ENCODE results near the gene PITPNB.

The PITPNB gene

DNA sequence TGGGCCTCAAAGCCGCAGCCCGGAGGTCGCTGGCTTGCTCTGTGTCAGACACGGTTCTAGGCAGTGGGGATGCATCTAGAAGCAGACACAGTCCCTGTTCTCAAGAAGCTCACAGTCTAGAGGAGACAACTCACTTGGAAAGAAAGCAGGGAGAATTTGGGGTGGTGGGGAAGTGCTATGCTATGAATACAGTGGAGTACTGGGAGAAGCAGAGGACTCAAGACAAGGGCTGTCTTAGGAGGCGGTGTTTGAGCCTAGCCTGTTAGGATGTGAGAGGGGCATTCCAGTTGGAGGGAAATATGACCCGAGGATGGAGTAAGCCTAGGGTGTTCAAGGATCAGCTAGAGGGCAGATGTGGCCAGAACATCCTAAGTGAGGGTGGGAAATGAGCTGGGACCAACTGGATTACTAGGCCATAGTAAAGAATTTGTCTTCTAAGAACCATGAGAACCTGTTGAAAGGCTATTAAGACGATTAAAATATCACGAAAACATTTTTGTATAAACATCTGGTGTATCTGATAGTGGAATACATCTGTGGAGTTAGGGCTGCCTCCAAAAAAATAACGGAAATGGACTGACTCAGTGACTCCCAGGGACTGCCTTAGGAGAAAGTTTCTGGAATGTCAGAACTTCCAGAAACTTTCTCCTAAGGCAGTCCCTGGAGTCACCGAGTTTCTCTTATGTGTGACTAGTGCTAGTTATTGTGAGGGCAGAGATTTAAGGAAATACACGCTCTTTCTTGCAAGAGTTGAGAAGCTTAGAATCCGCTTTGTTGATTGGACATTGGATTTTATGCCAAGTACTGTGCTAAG, 1.1 kb upstream of the PITPNB start:
- ATAC-seq: peak; percentile 84
- TF ChIP-seq ARNTL (CRISPR knock-in tag; IDR thresholded peaks at IDR 0.05; ENCODE audit: borderline replicate concordance, low read depth) (no peak), BACH2 (CRISPR knock-in tag; IDR thresholded peaks at IDR 0.05; ENCODE audit: borderline replicate concordance) (no peak), CSDC2 (CRISPR knock-in tag; IDR thresholded peaks at IDR 0.05) (no peak)
- TF ChIP-seq, protein P1, sequence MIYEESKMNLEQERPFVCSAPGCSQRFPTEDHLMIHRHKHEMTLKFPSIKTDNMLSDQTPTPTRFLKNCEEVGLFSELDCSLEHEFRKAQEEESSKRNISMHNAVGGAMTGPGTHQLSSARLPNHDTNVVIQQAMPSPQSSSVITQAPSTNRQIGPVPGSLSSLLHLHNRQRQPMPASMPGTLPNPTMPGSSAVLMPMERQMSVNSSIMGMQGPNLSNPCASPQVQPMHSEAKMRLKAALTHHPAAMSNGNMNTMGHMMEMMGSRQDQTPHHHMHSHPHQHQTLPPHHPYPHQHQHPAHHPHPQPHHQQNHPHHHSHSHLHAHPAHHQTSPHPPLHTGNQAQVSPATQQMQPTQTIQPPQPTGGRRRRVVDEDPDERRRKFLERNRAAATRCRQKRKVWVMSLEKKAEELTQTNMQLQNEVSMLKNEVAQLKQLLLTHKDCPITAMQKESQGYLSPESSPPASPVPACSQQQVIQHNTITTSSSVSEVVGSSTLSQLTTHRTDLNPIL (CRISPR knock-in tag; IDR thresholded peaks at IDR 0.05; ENCODE audit: low read depth): no peak

DNA sequence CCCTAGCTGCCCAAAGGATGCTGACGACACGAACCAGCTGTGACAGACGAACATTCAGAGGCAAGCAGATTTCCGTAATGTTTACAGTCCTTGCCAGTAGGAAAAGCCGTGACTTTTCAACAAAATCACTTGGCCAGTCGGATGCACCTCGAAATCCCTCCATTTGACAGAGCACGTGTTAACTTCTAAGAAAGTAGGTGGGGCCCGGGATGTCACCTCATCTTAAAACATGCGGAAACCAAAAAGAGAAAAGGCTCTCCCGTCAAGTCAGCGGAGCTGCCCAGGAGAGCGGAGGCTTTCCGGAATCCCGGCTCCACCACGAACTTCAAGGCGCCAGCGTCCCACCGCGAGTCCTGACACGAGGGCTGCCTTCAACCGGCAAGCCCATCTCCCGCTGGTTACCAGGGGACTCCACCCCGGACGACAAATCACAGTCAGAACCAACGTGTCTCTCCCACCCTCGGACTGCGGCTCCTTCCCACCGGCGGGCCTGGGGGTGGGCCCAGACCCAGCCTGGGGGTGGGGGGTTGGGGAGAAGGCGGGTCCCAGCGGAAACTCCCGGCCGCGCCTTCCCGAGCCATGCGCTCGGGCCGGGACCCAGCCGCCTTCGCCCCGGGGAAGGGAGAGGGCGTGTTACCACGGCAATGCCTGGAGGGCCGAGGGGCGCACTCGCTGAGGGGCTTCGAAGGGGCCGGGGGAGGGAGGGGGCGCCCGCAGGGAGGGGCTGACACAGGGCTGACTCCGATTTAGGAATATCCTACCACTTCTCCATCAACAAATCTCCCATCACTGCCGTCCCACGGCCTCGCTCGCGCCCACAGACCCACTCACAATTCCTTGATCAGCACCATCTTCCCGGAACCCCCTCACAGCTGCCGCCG, 475 bp downstream of the PITPNB start:
- ATAC-seq: peak; percentile 54
- no peak for TF ChIP-seq SNAI2 (CRISPR knock-in tag; IDR thresholded peaks at IDR 0.05)
- no peak for TF ChIP-seq OSR1 (CRISPR knock-in tag; IDR thresholded peaks at IDR 0.05)
- TF ChIP-seq TOX (CRISPR knock-in tag; IDR thresholded peaks at IDR 0.05; ENCODE audit: borderline replicate concordance): no peak
- TF ChIP-seq, protein P2, sequence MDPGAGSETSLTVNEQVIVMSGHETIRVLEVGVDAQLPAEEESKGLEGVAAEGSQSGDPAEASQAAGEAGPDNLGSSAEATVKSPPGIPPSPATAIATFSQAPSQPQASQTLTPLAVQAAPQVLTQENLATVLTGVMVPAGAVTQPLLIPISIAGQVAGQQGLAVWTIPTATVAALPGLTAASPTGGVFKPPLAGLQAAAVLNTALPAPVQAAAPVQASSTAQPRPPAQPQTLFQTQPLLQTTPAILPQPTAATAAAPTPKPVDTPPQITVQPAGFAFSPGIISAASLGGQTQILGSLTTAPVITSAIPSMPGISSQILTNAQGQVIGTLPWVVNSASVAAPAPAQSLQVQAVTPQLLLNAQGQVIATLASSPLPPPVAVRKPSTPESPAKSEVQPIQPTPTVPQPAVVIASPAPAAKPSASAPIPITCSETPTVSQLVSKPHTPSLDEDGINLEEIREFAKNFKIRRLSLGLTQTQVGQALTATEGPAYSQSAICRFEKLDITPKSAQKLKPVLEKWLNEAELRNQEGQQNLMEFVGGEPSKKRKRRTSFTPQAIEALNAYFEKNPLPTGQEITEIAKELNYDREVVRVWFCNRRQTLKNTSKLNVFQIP (CRISPR knock-in tag; IDR thresholded peaks at IDR 0.05; ENCODE audit: borderline replicate concordance, low read depth): no peak
- no peak for TF ChIP-seq ARNTL (CRISPR knock-in tag; IDR thresholded peaks at IDR 0.05; ENCODE audit: borderline replicate concordance, low read depth)
- TF ChIP-seq ZFP3 (CRISPR knock-in tag; IDR thresholded peaks at IDR 0.05): no peak
- TF ChIP-seq RARB (CRISPR knock-in tag; IDR thresholded peaks at IDR 0.05): no peak
- TF ChIP-seq, protein P3, sequence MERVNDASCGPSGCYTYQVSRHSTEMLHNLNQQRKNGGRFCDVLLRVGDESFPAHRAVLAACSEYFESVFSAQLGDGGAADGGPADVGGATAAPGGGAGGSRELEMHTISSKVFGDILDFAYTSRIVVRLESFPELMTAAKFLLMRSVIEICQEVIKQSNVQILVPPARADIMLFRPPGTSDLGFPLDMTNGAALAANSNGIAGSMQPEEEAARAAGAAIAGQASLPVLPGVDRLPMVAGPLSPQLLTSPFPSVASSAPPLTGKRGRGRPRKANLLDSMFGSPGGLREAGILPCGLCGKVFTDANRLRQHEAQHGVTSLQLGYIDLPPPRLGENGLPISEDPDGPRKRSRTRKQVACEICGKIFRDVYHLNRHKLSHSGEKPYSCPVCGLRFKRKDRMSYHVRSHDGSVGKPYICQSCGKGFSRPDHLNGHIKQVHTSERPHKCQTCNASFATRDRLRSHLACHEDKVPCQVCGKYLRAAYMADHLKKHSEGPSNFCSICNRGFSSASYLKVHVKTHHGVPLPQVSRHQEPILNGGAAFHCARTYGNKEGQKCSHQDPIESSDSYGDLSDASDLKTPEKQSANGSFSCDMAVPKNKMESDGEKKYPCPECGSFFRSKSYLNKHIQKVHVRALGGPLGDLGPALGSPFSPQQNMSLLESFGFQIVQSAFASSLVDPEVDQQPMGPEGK (CRISPR knock-in tag; IDR thresholded peaks at IDR 0.05; ENCODE audit: borderline replicate concordance): no peak
- TF ChIP-seq PPARA (CRISPR knock-in tag; IDR thresholded peaks at IDR 0.05; ENCODE audit: borderline replicate concordance): no peak
- no peak for TF ChIP-seq ZNF565 (CRISPR knock-in tag; conservative IDR thresholded peaks at IDR 0.05; ENCODE audit: low read depth)
- no peak for TF ChIP-seq BACH2 (CRISPR knock-in tag; IDR thresholded peaks at IDR 0.05; ENCODE audit: borderline replicate concordance)
- no peak for TF ChIP-seq ZNF8 (CRISPR knock-in tag; IDR thresholded peaks at IDR 0.05)
- TF ChIP-seq CSDC2 (CRISPR knock-in tag; IDR thresholded peaks at IDR 0.05): no peak
- TF ChIP-seq, protein P4, sequence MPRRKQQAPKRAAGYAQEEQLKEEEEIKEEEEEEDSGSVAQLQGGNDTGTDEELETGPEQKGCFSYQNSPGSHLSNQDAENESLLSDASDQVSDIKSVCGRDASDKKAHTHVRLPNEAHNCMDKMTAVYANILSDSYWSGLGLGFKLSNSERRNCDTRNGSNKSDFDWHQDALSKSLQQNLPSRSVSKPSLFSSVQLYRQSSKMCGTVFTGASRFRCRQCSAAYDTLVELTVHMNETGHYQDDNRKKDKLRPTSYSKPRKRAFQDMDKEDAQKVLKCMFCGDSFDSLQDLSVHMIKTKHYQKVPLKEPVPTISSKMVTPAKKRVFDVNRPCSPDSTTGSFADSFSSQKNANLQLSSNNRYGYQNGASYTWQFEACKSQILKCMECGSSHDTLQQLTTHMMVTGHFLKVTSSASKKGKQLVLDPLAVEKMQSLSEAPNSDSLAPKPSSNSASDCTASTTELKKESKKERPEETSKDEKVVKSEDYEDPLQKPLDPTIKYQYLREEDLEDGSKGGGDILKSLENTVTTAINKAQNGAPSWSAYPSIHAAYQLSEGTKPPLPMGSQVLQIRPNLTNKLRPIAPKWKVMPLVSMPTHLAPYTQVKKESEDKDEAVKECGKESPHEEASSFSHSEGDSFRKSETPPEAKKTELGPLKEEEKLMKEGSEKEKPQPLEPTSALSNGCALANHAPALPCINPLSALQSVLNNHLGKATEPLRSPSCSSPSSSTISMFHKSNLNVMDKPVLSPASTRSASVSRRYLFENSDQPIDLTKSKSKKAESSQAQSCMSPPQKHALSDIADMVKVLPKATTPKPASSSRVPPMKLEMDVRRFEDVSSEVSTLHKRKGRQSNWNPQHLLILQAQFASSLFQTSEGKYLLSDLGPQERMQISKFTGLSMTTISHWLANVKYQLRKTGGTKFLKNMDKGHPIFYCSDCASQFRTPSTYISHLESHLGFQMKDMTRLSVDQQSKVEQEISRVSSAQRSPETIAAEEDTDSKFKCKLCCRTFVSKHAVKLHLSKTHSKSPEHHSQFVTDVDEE (CRISPR knock-in tag; IDR thresholded peaks at IDR 0.05): no peak

DNA sequence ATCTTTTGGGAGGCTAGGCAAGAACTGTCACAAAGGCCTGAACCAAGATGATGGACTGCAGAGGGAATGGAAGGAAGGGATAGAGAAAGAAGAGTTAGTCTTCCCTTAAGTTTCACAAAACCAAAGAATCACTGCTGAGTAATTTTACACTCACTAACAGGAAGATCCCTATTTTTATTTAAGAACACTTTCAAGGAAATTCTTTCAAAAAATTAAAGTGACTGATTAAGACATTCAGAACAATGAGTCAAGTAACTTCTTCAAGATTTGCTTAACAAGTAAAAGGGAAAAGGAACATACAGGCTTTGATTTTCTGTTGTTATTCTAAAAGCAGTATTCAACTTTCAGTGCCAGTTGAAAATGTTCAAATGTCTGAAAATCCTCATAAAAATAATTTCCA, 3.1 kb downstream of the PITPNB start:
- TF ChIP-seq SNAI2 (CRISPR knock-in tag; IDR thresholded peaks at IDR 0.05) (no peak), PPARA (CRISPR knock-in tag; IDR thresholded peaks at IDR 0.05; ENCODE audit: borderline replicate concordance) (no peak), GLIS3 (CRISPR knock-in tag; IDR thresholded peaks at IDR 0.05) (no peak), ISL1 (CRISPR knock-in tag; IDR thresholded peaks at IDR 0.05) (no peak)
- TF ChIP-seq, protein P1 (CRISPR knock-in tag; IDR thresholded peaks at IDR 0.05; ENCODE audit: low read depth): no peak
- TF ChIP-seq, protein P5, sequence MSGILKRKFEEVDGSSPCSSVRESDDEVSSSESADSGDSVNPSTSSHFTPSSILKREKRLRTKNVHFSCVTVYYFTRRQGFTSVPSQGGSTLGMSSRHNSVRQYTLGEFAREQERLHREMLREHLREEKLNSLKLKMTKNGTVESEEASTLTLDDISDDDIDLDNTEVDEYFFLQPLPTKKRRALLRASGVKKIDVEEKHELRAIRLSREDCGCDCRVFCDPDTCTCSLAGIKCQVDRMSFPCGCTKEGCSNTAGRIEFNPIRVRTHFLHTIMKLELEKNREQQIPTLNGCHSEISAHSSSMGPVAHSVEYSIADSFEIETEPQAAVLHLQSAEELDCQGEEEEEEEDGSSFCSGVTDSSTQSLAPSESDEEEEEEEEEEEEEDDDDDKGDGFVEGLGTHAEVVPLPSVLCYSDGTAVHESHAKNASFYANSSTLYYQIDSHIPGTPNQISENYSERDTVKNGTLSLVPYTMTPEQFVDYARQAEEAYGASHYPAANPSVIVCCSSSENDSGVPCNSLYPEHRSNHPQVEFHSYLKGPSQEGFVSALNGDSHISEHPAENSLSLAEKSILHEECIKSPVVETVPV (CRISPR knock-in tag; IDR thresholded peaks at IDR 0.05): no peak
- ATAC-seq: no peak
